22Rv1 (cell line): ENCODE data around the gene CDR2L.

Source experiments
- ZFX ChIP-seq: fragments of 450-650 bp; IDR thresholded peaks from 2 replicates; pipeline ENCODE4 v1.6.1; 2017; ENCODE audit warnings: antibody characterized with exemption, borderline replicate concordance
- TF ChIP-seq, protein P1 (sequence below): fragments of 450-650 bp; IDR thresholded peaks from 2 replicates; pipeline ENCODE4 v1.5.1; 2017; ENCODE audit warnings: mild to moderate bottlenecking

DNA sequence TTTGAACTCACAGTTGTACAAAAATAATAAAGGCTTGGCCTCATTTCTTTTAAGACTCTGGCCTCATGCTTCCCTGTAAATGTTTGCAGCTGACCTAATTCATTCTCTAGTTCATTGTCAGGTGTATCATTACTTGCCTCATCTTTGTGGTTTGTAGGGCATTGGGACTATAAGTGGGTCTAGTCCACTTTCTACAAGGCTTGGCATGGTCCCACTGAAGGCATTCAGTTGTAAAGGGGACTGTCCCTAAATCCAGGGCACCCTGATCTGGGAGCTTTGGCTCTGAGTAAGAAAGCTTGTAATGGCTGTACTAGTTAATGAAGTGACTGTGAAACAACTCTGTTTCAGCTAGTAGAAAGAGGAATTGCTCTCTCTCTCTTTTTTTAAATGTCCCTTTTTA, 62.3 kb downstream of the CDR2L start:
- TF ChIP-seq, protein P1, sequence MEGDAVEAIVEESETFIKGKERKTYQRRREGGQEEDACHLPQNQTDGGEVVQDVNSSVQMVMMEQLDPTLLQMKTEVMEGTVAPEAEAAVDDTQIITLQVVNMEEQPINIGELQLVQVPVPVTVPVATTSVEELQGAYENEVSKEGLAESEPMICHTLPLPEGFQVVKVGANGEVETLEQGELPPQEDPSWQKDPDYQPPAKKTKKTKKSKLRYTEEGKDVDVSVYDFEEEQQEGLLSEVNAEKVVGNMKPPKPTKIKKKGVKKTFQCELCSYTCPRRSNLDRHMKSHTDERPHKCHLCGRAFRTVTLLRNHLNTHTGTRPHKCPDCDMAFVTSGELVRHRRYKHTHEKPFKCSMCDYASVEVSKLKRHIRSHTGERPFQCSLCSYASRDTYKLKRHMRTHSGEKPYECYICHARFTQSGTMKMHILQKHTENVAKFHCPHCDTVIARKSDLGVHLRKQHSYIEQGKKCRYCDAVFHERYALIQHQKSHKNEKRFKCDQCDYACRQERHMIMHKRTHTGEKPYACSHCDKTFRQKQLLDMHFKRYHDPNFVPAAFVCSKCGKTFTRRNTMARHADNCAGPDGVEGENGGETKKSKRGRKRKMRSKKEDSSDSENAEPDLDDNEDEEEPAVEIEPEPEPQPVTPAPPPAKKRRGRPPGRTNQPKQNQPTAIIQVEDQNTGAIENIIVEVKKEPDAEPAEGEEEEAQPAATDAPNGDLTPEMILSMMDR, result no peak
- no peak for TF ChIP-seq ZFX
